CD4-positive, alpha-beta T cell treated with Interleukin-17A for 4 hours (primary cell): ENCODE data around the gene SH3RF3.

ENCODE experiments used
- DNase-seq: peaks from one replicate; pipeline ENCODE4 v3.0.0-alpha.2; 2020; ENCODE audit warnings: mixed read lengths

The SH3RF3 gene

DNA sequence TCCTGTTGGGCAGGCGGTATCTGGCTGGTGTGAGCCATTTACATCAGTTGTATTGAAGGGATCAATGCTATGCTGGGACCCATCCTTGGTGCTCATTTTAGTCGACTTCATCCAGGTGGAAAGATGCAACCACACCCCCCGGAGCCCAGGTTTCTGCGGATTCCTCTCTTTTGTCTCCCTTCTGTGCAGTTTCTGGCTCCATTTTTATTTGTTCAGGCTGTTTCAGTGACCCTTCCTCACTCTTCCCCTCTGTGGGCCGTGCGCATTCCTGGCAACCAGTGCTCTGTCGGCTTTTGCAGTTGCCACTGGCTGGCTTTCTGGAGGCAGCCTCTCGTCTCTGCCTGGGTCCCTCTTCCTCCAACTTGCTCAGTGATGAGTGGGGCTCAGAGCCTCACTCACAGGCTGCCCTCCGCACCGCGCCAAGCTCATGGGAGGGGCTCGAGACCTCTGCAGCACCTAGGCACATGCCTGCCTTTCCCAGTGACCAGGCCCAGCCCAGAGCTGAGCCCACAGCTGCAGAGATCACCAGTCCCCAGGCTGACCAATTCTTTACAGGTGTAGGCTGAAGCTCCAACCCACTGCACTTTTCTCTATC, 12.1 kb downstream of the SH3RF3 start:
- no peak for DNase-seq

DNA sequence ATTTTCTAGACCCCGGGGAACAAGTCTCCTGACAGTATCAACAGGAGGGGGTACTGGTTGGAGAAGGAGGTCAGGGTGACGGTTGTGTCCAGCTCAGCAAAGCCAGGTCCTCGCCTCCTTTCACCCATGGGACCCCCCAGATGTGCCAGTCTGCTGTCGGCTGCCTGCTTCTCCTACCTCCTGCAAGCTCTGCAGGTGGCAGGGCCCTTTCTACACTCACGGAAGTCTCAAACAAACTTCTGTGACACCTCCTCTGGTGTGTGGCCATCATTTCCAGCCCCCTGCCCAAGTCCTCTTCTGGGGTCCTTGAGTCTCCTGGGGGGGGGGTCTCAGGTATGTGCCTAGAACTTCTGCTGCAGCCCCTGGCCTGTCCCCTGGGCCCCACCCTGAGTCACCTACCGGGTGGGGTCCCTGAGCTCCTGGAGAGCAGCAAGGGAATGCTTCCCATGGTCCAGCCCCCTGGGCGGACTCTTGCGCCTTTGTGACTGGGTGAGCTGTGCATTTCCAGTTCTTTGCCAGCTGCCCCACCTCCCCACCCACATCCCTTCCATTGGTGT, 12.8 kb downstream of the SH3RF3 start:
- DNase-seq = no peak

DNA sequence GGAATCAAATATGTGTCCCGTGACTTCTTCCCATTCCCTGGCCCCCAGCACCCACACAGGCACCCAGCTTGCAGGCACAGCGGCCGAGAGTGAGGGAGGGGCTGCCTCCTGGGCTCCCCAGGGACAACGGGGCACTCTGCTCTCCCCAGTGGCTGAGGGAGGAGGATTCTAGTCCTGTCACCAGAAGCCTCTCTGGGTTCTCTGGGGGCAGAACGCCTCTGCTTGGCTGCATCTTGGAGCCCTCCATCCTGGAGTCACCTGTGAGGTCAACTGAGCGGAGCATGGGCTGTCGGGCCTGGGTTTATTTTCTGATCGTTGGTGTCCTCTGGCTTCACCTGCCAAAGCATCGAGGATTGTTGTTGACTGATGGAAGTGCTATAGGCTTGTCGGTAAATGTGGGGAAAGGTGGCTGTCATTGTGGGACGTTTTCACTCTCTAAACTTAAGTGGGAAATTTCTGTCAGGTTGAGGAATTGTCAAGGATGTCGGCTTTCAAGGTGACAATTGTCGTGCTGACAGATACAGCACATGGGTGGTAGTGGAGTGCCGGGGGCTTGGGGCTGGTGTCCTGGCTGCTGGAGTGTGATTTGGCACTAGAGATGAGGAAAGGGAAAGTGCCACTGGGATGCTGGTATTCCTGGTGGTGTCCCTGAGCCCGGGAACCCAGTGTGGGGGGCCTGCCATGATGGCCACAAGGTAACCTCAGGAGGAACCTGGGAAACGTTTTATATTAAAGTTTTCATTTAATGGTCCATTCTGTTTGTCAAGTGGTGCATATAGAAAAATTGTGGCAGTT, 13.6 kb downstream of the SH3RF3 start:
- no peak for DNase-seq

DNA sequence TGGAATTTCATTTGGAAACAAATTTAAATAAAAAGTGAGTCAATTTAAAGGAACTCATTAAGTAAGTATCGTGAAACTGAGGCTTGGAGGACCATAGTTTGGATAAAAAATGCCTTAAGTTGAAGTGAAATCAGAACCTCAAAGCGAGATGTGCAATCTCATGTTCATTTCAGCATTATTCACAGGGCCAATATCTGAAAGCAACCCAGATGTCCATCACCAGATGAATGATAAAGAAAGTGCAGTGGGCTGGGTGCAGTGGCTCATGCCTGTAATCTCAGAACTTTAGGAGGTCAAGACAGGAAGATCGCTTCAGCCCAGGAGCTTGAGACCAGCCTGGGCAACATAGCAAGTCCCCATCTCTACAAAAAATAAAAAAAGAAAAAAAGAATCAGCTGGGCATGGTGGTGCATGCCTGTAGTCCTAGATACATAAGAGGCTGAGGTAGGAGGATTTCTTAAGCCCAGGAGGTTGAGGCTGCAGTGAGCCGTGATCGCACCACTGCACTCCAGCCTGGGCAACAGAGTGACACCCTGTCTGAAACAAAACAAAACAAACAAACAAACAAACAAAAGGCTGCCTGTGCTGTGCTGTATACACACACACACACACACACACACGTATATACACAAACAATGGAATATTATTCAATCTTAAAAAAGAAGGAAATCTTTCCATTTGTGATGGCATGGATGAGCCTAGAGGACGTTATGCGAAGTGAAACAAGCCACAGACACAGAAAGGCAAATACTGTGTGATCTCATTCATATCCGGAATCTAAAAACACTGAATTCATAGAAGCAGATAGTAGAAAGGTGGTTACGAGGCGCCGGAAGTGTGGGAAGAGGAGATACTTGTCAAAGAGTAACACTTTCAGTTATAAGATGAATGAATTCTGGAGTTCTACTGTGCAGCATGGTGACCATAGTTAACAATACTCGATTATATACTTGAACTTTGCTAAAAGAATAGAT, 14.5 kb downstream of the SH3RF3 start:
- peak; percentile 70 for DNase-seq

DNA sequence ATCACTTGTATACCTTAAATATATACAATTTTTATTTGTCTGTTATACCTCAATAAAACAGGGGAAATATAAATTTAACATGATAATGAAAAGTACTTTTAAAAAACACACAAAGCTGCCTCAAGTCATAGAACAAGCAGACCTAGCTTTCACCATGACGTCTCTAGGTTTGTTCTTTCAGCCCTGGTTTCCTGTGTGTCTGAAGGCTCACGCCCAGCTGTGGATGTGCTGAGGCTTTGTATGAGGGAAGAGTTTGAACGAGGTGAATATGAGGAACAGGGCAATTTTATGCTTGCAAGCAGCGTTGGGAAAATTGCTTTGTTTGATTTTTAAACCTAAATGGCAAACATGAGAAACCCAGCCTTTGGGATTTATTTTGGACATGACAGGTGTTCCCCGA, 15.3 kb downstream of the SH3RF3 start:
- peak; percentile 51 for DNase-seq

DNA sequence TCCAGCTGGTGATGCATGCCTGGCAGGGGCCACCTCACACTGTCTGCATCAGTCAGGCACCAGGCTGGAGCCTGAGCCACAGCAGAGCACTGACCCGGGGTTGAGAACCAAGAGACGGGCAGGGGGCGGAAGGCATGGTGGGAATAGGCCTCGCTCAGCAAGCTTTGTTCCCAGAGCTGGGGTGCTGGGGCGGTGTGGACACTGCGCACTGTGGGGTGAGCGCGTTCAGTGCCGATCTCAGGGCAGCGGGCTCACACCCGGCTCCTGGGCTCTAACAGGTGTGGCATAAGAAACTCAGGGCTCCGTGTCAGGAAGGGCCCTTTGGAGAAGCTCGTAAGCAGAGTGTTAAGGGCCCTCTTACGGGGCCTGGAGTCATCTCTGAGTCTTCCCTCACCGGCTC, 15.7 kb downstream of the SH3RF3 start:
- DNase-seq = no peak

DNA sequence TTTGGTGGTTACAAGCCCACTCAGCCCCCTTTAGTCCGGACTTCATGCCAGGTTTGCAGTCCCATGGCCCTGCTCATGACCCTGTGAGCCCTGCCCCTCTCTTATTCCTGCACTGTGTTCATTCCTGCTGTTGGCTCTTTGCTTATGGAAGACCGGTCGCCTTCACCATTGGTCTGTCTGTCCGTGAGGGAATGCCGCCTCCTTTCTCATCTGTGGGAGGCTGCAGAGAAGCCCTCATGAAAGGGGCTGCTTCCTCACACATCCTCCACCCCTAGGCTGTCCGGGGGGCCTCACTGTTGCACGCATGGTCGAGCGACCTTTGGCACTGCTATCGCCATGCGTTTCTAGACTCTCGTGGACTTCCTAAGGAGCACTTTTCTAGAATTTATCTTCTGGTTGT, 16.3 kb downstream of the SH3RF3 start:
- DNase-seq = no peak

DNA sequence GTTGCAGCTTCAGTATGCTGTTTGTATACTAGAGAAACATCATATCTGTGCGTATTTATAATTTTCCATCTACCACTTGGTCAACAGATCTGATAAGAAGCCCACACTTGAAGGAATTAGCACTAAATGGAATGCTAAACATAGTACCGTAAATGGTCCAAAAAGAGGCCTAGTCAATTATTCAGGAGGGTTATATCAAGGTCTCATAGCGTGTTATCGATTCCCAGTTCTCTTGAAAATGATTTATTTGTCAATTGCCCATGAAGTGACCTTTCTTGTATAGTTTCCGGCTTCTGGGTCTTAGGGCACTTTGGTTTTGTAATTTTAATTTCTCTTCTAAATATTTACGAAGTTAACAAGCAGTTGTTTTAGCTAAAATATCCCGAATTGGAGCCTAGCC, 18.4 kb downstream of the SH3RF3 start:
- DNase-seq = no peak

DNA sequence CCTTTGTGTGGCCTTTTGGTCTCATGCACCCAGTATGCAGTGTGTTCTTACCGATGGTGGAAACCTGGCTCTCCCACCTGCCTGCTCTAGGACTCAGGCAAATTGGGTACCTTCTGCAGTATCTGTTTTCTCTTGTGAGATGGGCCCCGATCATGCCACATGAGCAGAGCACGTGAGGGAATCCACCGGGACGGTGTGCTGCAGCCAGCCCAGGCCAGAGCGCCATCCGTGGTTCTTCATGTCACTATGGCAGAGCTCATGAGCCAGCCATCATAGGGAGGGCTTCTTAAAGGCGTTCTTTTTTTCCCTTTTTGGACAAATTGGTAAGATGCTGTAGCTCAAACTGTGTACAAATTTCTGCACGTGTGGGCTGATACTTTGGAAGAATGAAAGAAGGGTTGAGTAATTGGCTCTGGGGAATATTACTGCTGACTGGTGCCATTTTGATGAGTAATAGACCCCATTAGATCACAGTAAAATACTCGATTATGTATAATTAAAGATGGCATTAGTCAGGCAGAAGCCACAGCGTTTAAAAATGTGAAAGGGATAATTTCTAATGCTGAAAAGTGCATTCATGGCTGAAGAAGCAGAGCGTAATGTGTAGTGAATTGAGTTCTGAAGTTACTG, 19.2 kb downstream of the SH3RF3 start:
- DNase-seq = no peak

DNA sequence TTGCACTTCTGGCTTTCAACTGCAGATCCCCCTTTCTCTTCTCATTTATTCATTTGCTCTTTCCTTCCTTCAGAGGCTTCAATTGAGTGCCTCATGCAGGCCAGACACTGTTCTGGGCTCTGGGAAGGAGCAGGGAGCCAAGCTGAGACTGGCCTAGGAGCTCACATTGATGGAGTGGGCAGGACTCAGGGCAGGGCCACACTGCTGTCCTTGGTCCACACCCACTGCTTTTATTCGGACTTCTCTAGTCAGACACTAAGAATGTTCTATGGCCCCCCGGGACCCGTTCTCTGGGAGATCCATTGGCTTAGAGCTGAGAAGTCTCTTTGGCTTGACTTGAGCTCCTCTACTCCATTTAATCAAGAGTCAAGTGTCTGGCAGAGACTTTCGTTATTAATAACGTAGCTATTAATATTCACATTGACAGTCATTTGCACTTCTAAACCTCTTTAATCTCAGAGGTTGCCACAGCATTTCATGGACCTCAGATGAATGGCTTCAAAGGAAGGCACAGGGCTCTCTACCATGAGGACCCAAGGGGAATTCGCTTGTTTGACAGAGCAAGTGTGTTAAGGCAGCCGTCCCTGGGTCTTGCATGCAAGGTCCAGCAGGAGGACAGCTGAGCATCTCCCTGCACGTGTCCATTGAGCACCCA, 20.1 kb downstream of the SH3RF3 start:
- no peak for DNase-seq

DNA sequence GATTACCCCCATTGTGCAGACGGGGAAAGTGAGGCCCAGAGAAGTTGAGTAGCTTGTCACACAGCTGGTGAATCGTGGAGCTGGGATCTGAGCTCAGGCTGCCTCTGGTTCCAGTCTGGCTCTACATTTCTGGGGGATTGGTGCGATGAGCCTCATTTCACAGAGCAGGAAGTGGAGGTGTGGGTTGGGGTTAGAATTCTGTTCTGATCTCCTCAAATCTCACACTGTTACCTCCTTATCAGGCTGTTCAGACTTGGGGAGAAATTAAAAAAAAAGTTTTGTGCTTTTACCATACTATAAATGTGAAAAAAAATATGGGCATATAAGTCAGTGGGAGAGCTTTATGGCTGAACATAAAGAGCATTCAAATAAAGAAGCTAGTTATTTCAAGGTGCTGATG, 21.6 kb downstream of the SH3RF3 start:
- DNase-seq = no peak

DNA sequence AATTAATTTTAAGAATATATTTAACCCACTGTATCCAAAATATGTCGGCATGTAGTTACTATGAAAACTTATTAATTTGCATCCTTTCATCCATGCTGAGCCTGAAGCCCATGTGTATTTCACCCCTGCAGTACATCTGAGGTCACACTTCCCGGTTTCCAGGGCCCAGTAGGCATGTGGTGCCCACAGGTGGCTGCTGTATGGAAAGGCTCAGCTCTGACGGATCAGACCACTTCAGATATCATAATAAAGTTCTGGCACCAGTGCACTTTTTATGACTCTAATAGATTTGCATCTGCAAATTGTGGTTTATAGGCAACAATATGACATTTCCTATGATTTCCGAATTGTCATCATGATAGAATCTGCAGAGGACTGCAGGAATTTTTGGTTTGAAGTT, 22.5 kb downstream of the SH3RF3 start:
- DNase-seq = no peak

DNA sequence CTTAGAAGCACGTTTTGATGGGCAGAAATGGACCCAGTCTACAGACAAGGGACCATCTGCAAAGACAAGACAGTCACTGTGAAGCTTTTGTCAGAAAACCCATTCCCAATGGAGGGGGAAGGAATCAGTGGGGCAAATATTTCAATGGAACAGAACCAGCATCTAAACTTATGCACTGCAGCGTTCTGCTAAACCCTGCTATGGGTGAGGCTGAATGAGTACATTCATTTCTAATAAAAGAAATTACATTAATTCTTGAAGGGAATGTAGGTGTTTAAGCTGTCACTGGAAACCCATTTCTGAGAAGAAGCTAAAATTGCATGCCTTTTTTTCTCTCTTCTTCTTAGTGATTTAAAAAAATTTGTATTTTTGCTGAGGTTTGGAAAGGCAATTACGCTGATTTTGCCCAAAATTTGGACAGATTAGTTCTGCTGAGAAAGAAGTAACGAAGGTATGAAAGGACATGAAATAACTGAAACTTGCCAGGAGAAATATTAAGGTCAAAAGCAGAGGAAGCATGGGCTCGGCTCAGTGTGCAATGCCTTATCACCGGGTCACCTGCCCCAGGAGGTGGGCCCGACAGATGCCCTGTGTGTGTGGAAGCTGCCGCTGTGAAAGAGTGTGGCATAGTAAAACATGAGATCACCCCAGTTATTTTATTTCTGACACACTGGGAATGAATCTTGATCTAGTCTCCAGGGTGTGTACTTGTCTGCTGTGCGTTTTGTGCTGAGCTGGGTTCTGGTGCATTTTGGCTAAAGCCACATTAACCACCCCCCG, 24.2 kb downstream of the SH3RF3 start:
- DNase-seq = no peak

DNA sequence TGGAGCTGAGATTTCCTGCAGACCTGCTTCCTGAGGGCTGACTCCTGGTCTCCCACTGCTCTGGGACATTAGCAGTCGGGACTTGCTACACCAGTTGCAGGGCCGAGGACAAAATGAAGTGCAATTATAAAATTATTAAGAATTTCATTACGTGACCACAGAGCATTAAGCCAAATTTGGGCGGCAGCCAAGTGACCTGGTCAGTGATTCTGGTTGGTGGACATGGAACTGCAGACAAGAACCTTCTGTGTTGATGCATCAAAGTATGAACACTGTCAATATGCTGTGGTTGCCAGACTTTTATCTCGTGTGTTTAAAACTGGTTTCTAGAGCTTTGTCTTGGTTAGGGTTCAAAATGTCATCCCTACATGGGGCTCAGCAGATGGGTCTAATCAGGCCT, 24.8 kb downstream of the SH3RF3 start:
- no peak for DNase-seq

DNA sequence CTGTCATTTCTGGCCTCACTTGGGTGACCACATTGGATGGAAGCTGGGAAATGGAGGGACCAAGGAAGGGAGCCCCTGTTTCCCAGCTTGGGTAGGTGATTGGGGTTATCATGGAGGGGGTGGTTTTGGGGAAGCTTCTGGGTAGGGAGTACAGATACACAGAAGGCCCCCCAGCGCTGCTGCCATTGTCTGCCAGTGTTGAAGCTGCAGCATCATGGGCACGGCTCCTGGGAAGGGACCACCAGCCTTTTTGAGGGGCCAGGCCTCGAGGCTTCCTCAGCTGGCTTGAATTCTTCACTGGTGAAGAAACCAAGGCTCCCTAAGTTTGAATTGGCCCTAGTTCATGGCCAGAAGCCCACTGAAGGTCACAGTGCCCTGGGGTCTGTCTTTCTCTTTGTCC, 25.2 kb downstream of the SH3RF3 start:
- no peak for DNase-seq

DNA sequence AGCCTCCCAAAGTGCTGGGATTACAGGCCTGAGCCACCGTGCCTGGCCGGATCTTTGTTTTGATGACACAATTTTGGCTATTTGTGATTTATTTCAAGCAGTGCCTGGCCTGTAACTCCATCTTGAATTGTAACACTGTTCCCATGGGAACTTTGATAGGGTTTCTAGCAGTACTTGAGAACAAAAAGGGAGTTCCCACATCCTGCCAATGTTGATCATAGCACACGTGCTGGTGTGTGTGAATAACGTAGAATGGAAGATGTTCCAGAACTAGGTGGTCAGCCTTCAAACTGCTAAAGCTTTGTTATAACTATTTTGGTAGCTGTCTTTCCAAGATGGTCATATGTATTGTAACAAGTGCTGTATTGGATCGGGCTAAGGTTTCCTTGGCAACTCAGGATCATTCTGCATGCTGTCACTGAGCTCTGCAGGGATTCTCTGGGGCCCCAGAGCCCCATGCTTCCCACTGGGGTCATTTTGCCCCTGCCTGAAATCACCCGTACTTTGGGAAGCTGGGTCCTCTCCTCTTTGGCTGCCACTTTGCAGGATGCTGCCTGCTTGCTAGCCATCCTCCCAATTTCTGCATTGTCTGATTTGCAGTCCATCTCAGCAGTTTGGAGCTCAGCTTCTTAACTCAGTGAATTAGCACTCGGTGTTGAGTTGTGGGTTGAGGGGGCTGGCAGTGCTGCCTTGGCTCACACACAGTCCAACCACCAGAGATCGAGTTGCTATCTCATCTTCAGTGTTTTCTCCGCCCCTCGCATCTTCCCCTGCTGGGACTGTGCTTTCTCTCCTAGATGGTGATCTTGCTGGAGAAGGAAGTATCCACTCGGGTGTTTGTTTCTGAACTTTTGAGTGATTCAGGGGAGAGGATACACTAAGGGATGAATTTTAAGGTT, 26.8 kb downstream of the SH3RF3 start:
- no peak for DNase-seq

DNA sequence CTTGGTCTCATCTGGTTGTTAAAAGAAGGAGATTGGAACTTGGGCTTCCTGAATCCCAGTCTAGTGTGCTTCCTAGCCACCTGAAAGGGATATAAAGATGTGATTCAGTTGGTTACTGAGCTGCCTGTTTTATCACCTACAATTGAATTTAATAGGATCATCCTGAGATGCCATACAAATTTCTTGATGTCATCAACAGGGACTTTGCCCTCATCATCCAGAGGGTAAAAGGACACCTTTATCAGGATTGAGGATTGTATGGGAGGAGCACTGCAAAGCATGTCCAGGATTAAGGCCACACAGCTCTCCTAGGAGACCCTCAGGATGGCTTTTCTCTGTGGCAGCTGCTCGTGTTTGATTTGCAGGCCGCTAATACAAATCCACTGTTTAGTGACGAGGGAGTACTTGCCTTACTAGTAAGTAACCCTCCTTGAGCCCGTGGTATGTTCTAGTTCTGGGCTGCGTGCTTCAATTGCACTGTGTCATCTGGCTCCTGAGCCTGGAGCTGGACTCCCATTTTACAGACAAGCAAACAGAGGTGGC, 28.6 kb downstream of the SH3RF3 start:
- DNase-seq = no peak

DNA sequence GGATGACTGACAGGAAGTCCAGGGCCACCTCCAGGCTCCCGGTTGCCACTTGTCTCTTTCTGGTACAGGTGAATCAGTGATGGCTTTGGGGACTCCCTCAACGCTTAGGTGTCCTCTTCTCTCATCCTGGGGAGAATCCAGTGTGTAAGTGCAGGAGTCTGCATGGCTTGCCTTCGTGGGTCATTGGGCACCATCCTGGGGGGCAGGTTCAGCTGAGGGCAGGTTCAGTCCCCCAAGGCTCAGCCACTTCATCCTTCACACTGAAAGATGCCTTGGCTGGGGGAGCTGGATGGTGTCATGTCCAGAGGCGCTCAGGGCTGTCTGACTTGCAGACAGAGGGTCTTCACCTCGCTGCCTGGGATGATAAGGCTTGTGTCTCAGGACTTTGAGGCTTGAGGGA, 29.2 kb downstream of the SH3RF3 start:
- no peak for DNase-seq

DNA sequence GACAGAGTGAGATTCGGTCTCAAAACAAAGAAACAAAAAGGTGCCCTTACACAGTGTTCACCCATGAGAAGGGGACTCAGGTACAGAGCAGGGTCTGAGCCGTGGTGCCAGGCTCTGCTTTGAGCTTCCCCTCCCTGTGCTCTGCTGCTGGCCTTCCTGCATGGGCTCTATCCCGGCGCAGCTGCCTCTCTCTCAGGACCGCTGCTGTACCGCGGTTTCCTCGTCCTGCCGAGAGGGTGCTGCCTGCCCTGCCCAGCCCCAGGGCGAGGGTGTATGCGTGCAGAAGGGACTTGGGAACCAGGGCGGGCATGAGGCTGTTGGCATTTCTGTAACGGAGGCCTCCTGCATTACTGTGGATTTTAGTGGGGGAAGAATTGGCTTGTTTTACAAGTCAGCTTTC, 30.1 kb downstream of the SH3RF3 start:
- no peak for DNase-seq
